Endothelial cell of umbilical vein (primary cell): ENCODE measurements around the gene HMGN1.

Source experiments
- CTCF ChIP-seq, 2 donors: IDR thresholded peaks; 1 replicate in 1 of 2; 2 replicates in 1 of 2; pipeline ENCODE4 v1.5.1; 2011; ENCODE audit warnings: low read length in 2 of 2, mild to moderate bottlenecking in 2 of 2, moderate library complexity in 2 of 2, control low read depth in 1 of 2, inconsistent platforms in 1 of 2, low read depth in 1 of 2; ENCODE audit not compliant: insufficient read depth in 1 of 2; ENCODE audit errors: extremely low read depth in 1 of 2
- POLR2A ChIP-seq: IDR thresholded peaks from 2 replicates; pipeline ENCODE4 v1.6.1; 2012; ENCODE audit warnings: low read depth, mild to moderate bottlenecking, control low read depth, low read length

DNA sequence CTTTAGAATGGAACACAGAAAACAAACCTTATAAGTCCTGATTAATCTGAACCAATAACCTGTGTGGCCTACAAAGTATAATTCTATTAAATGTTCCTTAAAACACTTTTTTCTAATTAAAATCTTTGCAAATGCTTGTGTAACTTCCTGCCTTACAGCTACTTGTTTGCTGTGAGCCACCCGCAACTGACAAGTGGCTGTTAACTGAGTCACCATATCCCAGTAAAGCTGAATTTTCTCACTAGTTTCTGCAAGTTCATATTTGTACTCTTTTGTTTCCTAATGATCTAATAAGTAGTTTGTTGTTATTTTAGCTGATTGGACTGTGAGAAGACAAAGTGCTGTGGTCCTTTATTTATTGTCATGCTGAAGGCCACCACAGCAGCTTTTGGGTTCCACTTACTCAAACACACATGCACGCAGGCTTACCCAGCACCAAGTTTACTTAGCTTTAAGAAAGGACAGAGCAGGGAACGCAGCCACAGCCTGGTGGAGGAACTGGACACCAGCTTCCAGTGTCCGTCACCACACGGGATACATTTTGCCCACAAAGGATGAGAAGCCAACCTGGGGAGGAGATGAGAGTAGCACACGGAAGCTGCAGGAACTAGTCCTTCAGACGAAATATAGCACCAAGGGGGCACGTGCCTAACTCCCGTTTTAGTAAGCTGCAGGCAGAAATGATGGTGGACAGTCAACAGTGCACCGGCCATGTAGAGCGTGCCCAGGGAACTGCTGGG, 48.9 kb upstream of the HMGN1 start:
- TF ChIP-seq CTCF (IDR thresholded peaks at IDR 0.05; ENCODE audit: extremely low read depth in 1 of 2, insufficient read depth in 1 of 2, low read depth in 1 of 2, low read length in 2 of 2) (no peak), POLR2A (no peak)
